ENCODE results near the gene RMC1.

Gene RMC1

DNA sequence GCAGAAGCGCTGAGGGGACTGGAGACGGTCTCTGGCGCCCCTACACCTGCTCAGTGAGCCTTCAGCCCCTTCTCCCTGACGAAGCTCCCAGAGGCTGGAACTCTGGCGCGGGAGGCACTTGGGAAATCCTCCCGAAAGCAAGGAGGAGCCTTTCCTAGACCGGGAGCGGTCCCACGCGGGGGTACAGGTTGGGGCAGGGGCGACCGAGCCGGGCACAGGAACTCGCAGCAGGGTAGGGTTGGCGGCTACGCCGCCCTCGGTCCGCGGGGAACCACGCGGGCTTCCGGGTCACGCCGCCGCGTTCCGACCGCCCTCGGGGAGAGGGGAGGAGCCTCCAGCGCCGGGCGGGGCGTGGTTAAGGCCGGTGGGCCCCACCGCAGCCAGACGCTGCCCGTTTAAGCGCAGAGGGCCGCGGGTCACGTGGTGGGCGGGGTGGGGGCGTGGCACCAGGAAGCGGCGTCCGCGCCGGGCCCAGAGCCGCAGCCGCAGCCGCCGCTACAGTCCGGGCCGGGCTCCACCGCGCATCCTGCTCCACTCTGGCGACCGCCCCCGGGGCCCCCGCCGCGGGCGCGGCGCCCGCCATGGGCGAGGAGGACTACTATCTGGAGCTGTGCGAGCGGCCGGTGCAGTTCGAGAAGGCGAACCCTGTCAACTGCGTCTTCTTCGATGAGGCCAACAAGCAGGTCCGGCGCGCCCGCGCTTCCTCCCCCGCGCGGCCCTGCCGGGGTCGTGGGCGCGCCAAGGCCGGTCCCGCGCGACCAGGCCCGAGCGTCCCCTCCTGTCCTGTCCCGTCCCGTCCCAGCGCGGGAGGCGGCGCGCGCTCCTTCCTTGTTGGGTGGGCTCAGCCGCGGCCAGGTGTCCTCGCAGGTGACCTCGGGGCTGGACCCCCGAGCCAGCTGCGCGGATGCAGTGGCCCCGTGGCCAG lies at the start of gene RMC1:
Gene RMC1 (plus strand): TSS at position 474 of the 925 bp plus-strand sequence. CDS start 108 bp downstream, at position 582.
- Histone ChIP-seq H3K27ac (ENCODE audit: low read length) (peak within 1 kb of the TSS; percentile 60), H3K36me3 (replicated peaks; ENCODE audit: low read depth, low read length) (peaks cover 10% of the 10 kb centered on the region), H3K9me3 (ENCODE audit: insufficient read depth, low read length) (no peaks in the 10 kb centered on the region), H3K4me3 (ENCODE audit: low read length) (peak within 1 kb of the TSS; percentile 93), H3K9ac (ENCODE audit: low read length) (peak within 1 kb of the TSS; percentile 86), H3K27me3 (ENCODE audit: low read depth, low read length) (no peaks in the 10 kb centered on the region), H4K20me1 (ENCODE audit: insufficient read depth, low read length) (peaks cover 3% of the 10 kb centered on the region; the same call in 1 of the 2 replicates), H3K4me2 (ENCODE audit: low read length) (peak within 1 kb of the TSS; percentile 94), H3K79me2 (ENCODE audit: low read length) (peaks cover 27% of the 10 kb centered on the region), H2AFZ (ENCODE audit: low read depth, low read length) (peak within 1 kb of the TSS; percentile 86), H3K4me1 (ENCODE audit: low read length) (peaks cover 29% of the 10 kb centered on the region)
- no peak for TF ChIP-seq EZH2phosphoT487 (IDR thresholded peaks at IDR 0.05; ENCODE audit: low read depth)
- TF ChIP-seq, protein P1, sequence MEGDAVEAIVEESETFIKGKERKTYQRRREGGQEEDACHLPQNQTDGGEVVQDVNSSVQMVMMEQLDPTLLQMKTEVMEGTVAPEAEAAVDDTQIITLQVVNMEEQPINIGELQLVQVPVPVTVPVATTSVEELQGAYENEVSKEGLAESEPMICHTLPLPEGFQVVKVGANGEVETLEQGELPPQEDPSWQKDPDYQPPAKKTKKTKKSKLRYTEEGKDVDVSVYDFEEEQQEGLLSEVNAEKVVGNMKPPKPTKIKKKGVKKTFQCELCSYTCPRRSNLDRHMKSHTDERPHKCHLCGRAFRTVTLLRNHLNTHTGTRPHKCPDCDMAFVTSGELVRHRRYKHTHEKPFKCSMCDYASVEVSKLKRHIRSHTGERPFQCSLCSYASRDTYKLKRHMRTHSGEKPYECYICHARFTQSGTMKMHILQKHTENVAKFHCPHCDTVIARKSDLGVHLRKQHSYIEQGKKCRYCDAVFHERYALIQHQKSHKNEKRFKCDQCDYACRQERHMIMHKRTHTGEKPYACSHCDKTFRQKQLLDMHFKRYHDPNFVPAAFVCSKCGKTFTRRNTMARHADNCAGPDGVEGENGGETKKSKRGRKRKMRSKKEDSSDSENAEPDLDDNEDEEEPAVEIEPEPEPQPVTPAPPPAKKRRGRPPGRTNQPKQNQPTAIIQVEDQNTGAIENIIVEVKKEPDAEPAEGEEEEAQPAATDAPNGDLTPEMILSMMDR (IDR thresholded peaks at IDR 0.05; ENCODE audit: low read depth, low read length): peak; percentile 30; the same call in 1 of the 2 replicates

DNA sequence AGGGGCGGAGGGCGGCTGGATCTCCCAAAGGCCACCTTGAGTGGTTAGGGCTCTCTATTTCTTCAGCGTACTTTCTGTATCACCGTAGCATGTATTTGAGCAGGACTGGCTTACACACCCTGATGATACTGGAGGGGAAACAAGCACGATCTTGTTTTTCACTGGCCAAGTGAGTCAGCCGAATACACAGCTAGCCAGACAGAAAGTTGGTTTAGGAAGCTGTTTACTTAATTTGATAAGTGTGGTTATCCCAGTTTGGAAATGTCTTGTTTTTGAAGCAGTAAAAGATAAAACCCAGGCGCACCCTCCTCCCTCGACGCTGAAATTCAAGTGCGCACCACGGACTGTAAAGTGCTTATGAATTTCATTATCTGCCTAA lies 49.6 kb upstream of the RMC1 start:
- H3K79me2 ChIP-seq (ENCODE audit: low read length): peaks cover 54% of the 10 kb centered on the region
- H3K27ac ChIP-seq (ENCODE audit: low read length): peak overlapping the region; percentile 6; the same call in 1 of the 2 replicates

DNA sequence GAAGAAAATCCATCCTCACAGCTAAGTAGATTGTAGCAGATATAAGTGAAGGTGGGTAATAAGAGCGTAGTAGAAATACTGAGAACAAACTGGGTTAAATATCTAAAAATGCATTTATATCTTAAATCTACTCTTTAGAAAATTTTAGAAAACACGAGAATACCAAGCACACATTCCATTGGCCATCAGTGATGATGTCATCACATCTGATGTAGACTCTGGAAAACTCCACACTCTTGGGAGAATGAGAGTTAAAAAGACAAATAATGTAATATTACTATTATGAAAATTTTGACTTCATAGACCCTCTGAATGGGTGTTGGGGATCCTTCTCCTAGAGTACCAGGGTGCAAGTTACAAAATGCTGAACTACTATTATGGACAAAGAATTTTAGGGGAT lies 46.5 kb upstream of the RMC1 start:
- no peak for TF ChIP-seq EZH2phosphoT487 (IDR thresholded peaks at IDR 0.05; ENCODE audit: low read depth)
- TF ChIP-seq, protein P1 (IDR thresholded peaks at IDR 0.05; ENCODE audit: low read depth, low read length): no peak

More for the DNA sequence above, 49.6 kb upstream of the RMC1 start:
- Histone ChIP-seq H2AFZ (ENCODE audit: low read depth, low read length) (peak overlapping the region; percentile 64; the same call in 1 of the 2 replicates), H3K4me2 (ENCODE audit: low read length) (peak overlapping the region; percentile 98), H3K9ac (ENCODE audit: low read length) (peak overlapping the region; percentile 87), H3K36me3 (replicated peaks; ENCODE audit: low read depth, low read length) (peaks cover 6% of the 10 kb centered on the region), H4K20me1 (ENCODE audit: insufficient read depth, low read length) (peaks cover 26% of the 10 kb centered on the region; the same call in 1 of the 2 replicates), H3K4me1 (ENCODE audit: low read length) (peaks cover 16% of the 10 kb centered on the region), H3K4me3 (ENCODE audit: low read length) (peak overlapping the region; percentile 98), H3K27me3 (ENCODE audit: low read depth, low read length) (no peaks in the 10 kb centered on the region), H3K9me3 (ENCODE audit: insufficient read depth, low read length) (no peaks in the 10 kb centered on the region)
- TF ChIP-seq, protein P1 (IDR thresholded peaks at IDR 0.05; ENCODE audit: low read depth, low read length): no peak
- TF ChIP-seq EZH2phosphoT487 (IDR thresholded peaks at IDR 0.05; ENCODE audit: low read depth): no peak

DNA sequence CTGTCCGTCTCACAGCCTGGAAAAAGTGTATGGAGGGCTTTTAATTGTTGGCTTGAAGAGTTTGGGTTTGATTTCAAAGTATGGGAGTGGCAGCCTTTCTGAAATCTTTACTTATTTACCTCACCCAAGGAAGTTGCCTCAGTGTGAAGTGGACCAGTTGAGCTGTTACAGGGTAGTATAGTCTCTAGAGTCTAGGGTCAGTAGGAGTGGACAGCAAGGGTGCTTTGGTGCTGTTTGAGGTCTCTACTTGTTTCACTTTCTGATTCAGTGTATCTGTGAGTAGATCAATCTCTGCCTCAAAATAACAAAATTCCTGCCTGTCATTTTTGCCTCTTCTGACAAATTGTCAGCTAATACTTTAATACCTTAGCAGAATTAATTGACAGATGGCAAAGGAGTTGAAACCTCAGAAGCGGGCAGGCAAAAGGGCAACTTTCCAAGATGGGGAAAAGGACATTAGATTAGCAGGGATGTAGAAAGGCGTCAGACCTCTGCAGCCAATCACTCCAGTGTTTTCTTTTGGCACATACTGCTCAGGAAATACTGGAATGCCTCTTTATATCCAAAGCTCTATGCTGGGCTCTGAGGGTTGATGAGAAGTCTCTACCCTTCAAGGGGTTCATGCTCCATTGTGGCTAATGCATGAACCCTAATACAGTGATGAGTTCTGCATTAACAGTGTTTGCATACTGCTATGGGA lies 44.3 kb upstream of the RMC1 start:
- Histone ChIP-seq H3K9me3 (ENCODE audit: insufficient read depth, low read length) (no peaks in the 10 kb centered on the region), H3K9ac (ENCODE audit: low read length) (no peak overlapping the region), H3K27me3 (ENCODE audit: low read depth, low read length) (no peaks in the 10 kb centered on the region), H3K4me3 (ENCODE audit: low read length) (no peak overlapping the region), H3K4me2 (ENCODE audit: low read length) (no peak overlapping the region), H2AFZ (ENCODE audit: low read depth, low read length) (no peak overlapping the region), H4K20me1 (ENCODE audit: insufficient read depth, low read length) (peaks cover 48% of the 10 kb centered on the region), H3K36me3 (replicated peaks; ENCODE audit: low read depth, low read length) (peaks cover 14% of the 10 kb centered on the region), H3K4me1 (ENCODE audit: low read length) (peaks cover 7% of the 10 kb centered on the region), H3K27ac (ENCODE audit: low read length) (no peak overlapping the region), H3K79me2 (ENCODE audit: low read length) (peaks cover 74% of the 10 kb centered on the region)
- TF ChIP-seq, protein P1 (IDR thresholded peaks at IDR 0.05; ENCODE audit: low read depth, low read length): no peak
- TF ChIP-seq EZH2phosphoT487 (IDR thresholded peaks at IDR 0.05; ENCODE audit: low read depth): no peak

More for the DNA sequence above, 46.5 kb upstream of the RMC1 start:
- no peak overlapping the region for H3K4me3 ChIP-seq (ENCODE audit: low read length)
- H2AFZ ChIP-seq (ENCODE audit: low read depth, low read length): no peak overlapping the region
- H3K36me3 ChIP-seq (replicated peaks; ENCODE audit: low read depth, low read length): peaks cover 6% of the 10 kb centered on the region
- H3K4me1 ChIP-seq (ENCODE audit: low read length): peaks cover 14% of the 10 kb centered on the region
- peaks cover 51% of the 10 kb centered on the region for H4K20me1 ChIP-seq (ENCODE audit: insufficient read depth, low read length)
- no peak overlapping the region for H3K4me2 ChIP-seq (ENCODE audit: low read length)
- peaks cover 83% of the 10 kb centered on the region for H3K79me2 ChIP-seq (ENCODE audit: low read length)
- no peaks in the 10 kb centered on the region for H3K27me3 ChIP-seq (ENCODE audit: low read depth, low read length)
- H3K27ac ChIP-seq (ENCODE audit: low read length): no peak overlapping the region
- H3K9me3 ChIP-seq (ENCODE audit: insufficient read depth, low read length): no peaks in the 10 kb centered on the region
- H3K9ac ChIP-seq (ENCODE audit: low read length): no peak overlapping the region
